H9 (cell line): ENCODE data around the gene TRPM5. TPM values are rescaled to one million over a fixed set of nuclear protein-coding genes. Genes with fewer than 3 reads are reported as not detected.

Experiments
- DNase-seq: peaks from one replicate; pipeline ENCODE4 v3.0.0-alpha.2; 2017
- H2AFZ ChIP-seq: one replicate; pipeline ENCODE4 v1.6.1; 2013; ENCODE audit warnings: mild to moderate bottlenecking, low read length, control low read depth, moderate library complexity
- H2AK5ac ChIP-seq: 2 replicates; pipeline ENCODE4 v1.6.1; 2013; ENCODE audit warnings: low read length, control low read depth, mixed read lengths; ENCODE audit not compliant: insufficient read length
- H2BK120ac ChIP-seq: one replicate; pipeline ENCODE4 v1.6.1; 2013; ENCODE audit warnings: low read depth, mild to moderate bottlenecking, low read length, control low read depth, inconsistent platforms; ENCODE audit not compliant: poor library complexity, severe bottlenecking
- H2BK12ac ChIP-seq: 2 replicates; pipeline ENCODE4 v1.6.1; 2013; ENCODE audit warnings: low read length, control low read depth, mixed read lengths, low read depth; ENCODE audit not compliant: insufficient read length
- H2BK15ac ChIP-seq: 2 replicates; pipeline ENCODE4 v1.6.1; 2013; ENCODE audit warnings: low read depth, low read length, control low read depth
- H2BK20ac ChIP-seq: one replicate; pipeline ENCODE4 v1.6.1; 2013; ENCODE audit warnings: low read depth, mild to moderate bottlenecking, low read length, control low read depth, inconsistent platforms; ENCODE audit not compliant: poor library complexity, severe bottlenecking
- H2BK5ac ChIP-seq: 2 replicates; pipeline ENCODE4 v1.6.1; 2013; ENCODE audit warnings: low read length, control low read depth, mixed read lengths; ENCODE audit not compliant: insufficient read length
- H3K14ac ChIP-seq: 2 replicates; pipeline ENCODE4 v1.6.1; 2013; ENCODE audit warnings: low read length, control low read depth; ENCODE audit not compliant: insufficient read depth
- H3K18ac ChIP-seq: 2 replicates; pipeline ENCODE4 v1.6.1; 2013; ENCODE audit warnings: low read depth, mild to moderate bottlenecking, mixed read lengths, low read length, control low read depth; ENCODE audit not compliant: insufficient read length
- H3K23ac ChIP-seq: 2 replicates; pipeline ENCODE4 v1.6.1; 2013; ENCODE audit warnings: low read length, control low read depth, mixed read lengths, low read depth; ENCODE audit not compliant: insufficient read length
- H3K23me2 ChIP-seq: 2 replicates; pipeline ENCODE4 v1.6.1; 2013; ENCODE audit warnings: low read depth, mild to moderate bottlenecking, mixed read lengths, low read length, control low read depth; ENCODE audit not compliant: insufficient read length, poor library complexity, severe bottlenecking
- H3K27ac ChIP-seq: 2 replicates; pipeline ENCODE4 v1.5.1; 2013; ENCODE audit warnings: low read length, control low read depth, mixed read lengths, low read depth; ENCODE audit not compliant: insufficient read length
- H3K27me3 ChIP-seq: 2 replicates; pipeline ENCODE4 v1.6.1; 2013; ENCODE audit warnings: low read length, control low read depth, inconsistent platforms; ENCODE audit not compliant: insufficient read depth
- H3K4ac ChIP-seq: 2 replicates; pipeline ENCODE4 v1.6.1; 2013; ENCODE audit warnings: low read depth, mild to moderate bottlenecking, control low read depth, inconsistent platforms, low read length, moderate library complexity
- H3K4me1 ChIP-seq: 2 replicates; pipeline ENCODE4 v1.6.1; 2013; ENCODE audit warnings: low read length, control low read depth, inconsistent platforms; ENCODE audit not compliant: insufficient read depth
- H3K4me2 ChIP-seq: 2 replicates; pipeline ENCODE4 v1.6.1; 2013; ENCODE audit warnings: low read length, control low read depth, mixed read lengths; ENCODE audit not compliant: insufficient read length, insufficient read depth
- H3K56ac ChIP-seq: 2 replicates; pipeline ENCODE4 v1.6.1; 2013; ENCODE audit warnings: low read depth, mild to moderate bottlenecking, mixed read lengths, low read length, control low read depth; ENCODE audit not compliant: insufficient read length
- H3K79me1 ChIP-seq: 2 replicates; pipeline ENCODE4 v1.6.1; 2013; ENCODE audit warnings: low read depth, mild to moderate bottlenecking, moderate library complexity, low read length, control low read depth, inconsistent platforms; ENCODE audit not compliant: insufficient read depth, poor library complexity, severe bottlenecking
- H3K79me2 ChIP-seq: 2 replicates; pipeline ENCODE4 v1.6.1; 2013; ENCODE audit warnings: low read length, control low read depth, inconsistent platforms; ENCODE audit not compliant: insufficient read depth
- H3K9ac ChIP-seq: 2 replicates; pipeline ENCODE4 v1.6.1; 2013; ENCODE audit warnings: low read length, control low read depth, mixed read lengths; ENCODE audit not compliant: insufficient read length; ENCODE audit errors: extremely low read depth
- H3K9me3 ChIP-seq: one replicate; pipeline ENCODE4 v1.6.1; 2013; ENCODE audit warnings: low read depth, low read length, inconsistent platforms; ENCODE audit not compliant: control insufficient read depth
- H3T11ph ChIP-seq: one replicate; pipeline ENCODE4 v1.6.1; 2013; ENCODE audit warnings: mild to moderate bottlenecking, low read length, control low read depth, inconsistent platforms
- H4K20me1 ChIP-seq: one replicate; pipeline ENCODE4 v1.6.1; 2013; ENCODE audit not compliant: control insufficient read depth, insufficient read length, insufficient read depth
- H4K5ac ChIP-seq: 2 replicates; pipeline ENCODE4 v1.6.1; 2013; ENCODE audit warnings: low read depth, mild to moderate bottlenecking, mixed read lengths, low read length, control low read depth; ENCODE audit not compliant: insufficient read length
- H4K8ac ChIP-seq: replicated peaks from 2 replicates; pipeline ENCODE4 v1.6.1; 2013; ENCODE audit warnings: low read length, control low read depth, mixed read lengths, low read depth; ENCODE audit not compliant: insufficient read length
- H4K91ac ChIP-seq: 2 replicates; pipeline ENCODE4 v1.6.1; 2013; ENCODE audit warnings: low read depth, mild to moderate bottlenecking, moderate library complexity, mixed read lengths, low read length, control low read depth; ENCODE audit not compliant: insufficient read length
- H3K27ac Mint-ChIP-seq, 3 experiments: 2 replicates in 2 of 3; 3 replicates in 1 of 3; pipeline ENCODE4 v1.8.0; 2020 to 2021; ENCODE audit warnings: mixed read lengths in 3 of 3, mild to moderate bottlenecking in 1 of 3, moderate library complexity in 1 of 3
- H3K27me3 Mint-ChIP-seq: 2 replicates; pipeline ENCODE4 v1.8.0; 2021; ENCODE audit warnings: low read depth, mild to moderate bottlenecking, moderate library complexity, mixed read lengths
- H3K36me3 Mint-ChIP-seq, 3 experiments: 2 replicates in 2 of 3; 3 replicates in 1 of 3; pipeline ENCODE4 v1.8.0; 2020 to 2021; ENCODE audit warnings: low read depth in 3 of 3, mixed read lengths in 3 of 3; ENCODE audit not compliant: insufficient read depth in 1 of 3
- H3K4me1 Mint-ChIP-seq, 2 experiments: 2 replicates each; pipeline ENCODE4 v1.8.0; 2020; ENCODE audit warnings: mixed read lengths in 2 of 2
- H3K4me3 Mint-ChIP-seq, 2 experiments: 2 replicates in 1 of 2; 3 replicates in 1 of 2; pipeline ENCODE4 v1.8.0; 2020 to 2021; ENCODE audit warnings: mild to moderate bottlenecking in 2 of 2, mixed read lengths in 2 of 2, moderate library complexity in 1 of 2
- H3K9me3 Mint-ChIP-seq, 2 experiments: 2 replicates in 1 of 2; 3 replicates in 1 of 2; pipeline ENCODE4 v1.8.0; 2020; ENCODE audit warnings: mild to moderate bottlenecking in 2 of 2, mixed read lengths in 2 of 2, moderate library complexity in 1 of 2
- CTCF ChIP-seq: fragments of 200-600 bp; sonication (generic); conservative IDR thresholded peaks from 3 replicates; pipeline ENCODE4 v1.8.0; 2021; ENCODE audit warnings: antibody characterized with exemption, mild to moderate bottlenecking
- WGBS: extraction: QIAGEN DNeasy Blood & Tissue Kit; methylation state at CpG from one replicate; pipeline ENCODE4 v1.1.7; 2013; ENCODE audit warnings: missing lambda C conversion rate, low lambda C conversion rate, mixed read lengths; ENCODE audit not compliant: insufficient read length; ENCODE audit errors: extremely low coverage; 5-methylcytosine and 5-hydroxymethylcytosine counted together
- total RNA-seq: library from RNA; stranded (reverse); gene quantifications from 2 replicates; pipeline ENCODE4 v1.2.1, GENCODE V29; 2021

TRPM5 gene
- total RNA-seq, 1 experiment from 2014 or later, result 0.09 TPM

GRCh38 chr11:2420502-2421225 is 23.6 kb downstream of the TRPM5 start:
- Histone ChIP-seq H3K4me2 (no peak overlapping the region), H3K4ac (no peak overlapping the region), H2BK12ac (no peak overlapping the region), H4K8ac (no peak overlapping the region), H4K20me1 (no peaks in the 10 kb centered on the region), H3T11ph (no peak overlapping the region), H3K79me1 (no peaks in the 10 kb centered on the region), H3K56ac (no peak overlapping the region), H3K4me1 (no peaks in the 10 kb centered on the region), H3K9ac (no peak overlapping the region), H3K23me2 (no peaks in the 10 kb centered on the region), H3K79me2 (no peaks in the 10 kb centered on the region), H3K27ac (no peak overlapping the region), H3K23ac (no peak overlapping the region), H3K9me3 (no peaks in the 10 kb centered on the region), H2AFZ (no peak overlapping the region), H2BK20ac (no peak overlapping the region), H2BK120ac (no peak overlapping the region), H4K91ac (no peak overlapping the region), H2BK15ac (no peak overlapping the region), H2BK5ac (no peak overlapping the region), H3K27me3 (no peaks in the 10 kb centered on the region), H2AK5ac (no peak overlapping the region), H3K18ac (no peak overlapping the region), H3K14ac (no peak overlapping the region), H4K5ac (no peak overlapping the region)
- no peaks in the 10 kb centered on the region; a peak in 1 of 5 replicates for H3K9me3 Mint-ChIP-seq
- H3K27me3 Mint-ChIP-seq, result peaks cover 15% of the 10 kb centered on the region
- DNase-seq, result peak; percentile 90
- H3K4me1 Mint-ChIP-seq, result no peaks in the 10 kb centered on the region; a peak in 1 of 4 replicates
- WGBS, result no CpG with 5 or more reads among the region's 44 CpGs
- no peak overlapping the region for H3K27ac Mint-ChIP-seq
- H3K36me3 Mint-ChIP-seq, result no peaks in the 10 kb centered on the region
- no peak overlapping the region for H3K4me3 Mint-ChIP-seq
- peak; percentile 96 for TF ChIP-seq CTCF
